K562 (cell line): Measurements from ENCODE around the gene LMO2. TPM values are rescaled to one million over a fixed set of nuclear protein-coding genes. Genes with fewer than 3 reads are reported as not detected.

Experiments
- ATF1 ChIP-seq, 2 experiments: fragments of 450-650 bp in 1 of 2; IDR thresholded peaks; 2 replicates each; pipeline ENCODE4 v1.6.1; 2016; ENCODE audit warnings: missing compliant biosample characterization in 1 of 2, missing genetic modification characterization in 1 of 2
- ATF2 ChIP-seq: sonication (generic); formaldehyde crosslinking; IDR thresholded peaks from 2 replicates; pipeline ENCODE4 v1.8.1; 2022; ENCODE audit warnings: missing genetic modification reagents
- BCL6 ChIP-seq: fragments of 250-450 bp; sonication (Bioruptor Pico); IDR thresholded peaks from 2 replicates; pipeline ENCODE4 v1.4.0; 2020
- CBFA2T3 ChIP-seq: fragments of 450-650 bp; IDR thresholded peaks from 2 replicates; pipeline ENCODE4 v1.6.1; 2017
- GABPB1 ChIP-seq: sonication (generic); formaldehyde crosslinking; IDR thresholded peaks from 2 replicates; pipeline ENCODE4 v1.8.0; 2022; ENCODE audit warnings: mild to moderate bottlenecking, missing genetic modification reagents
- HMBOX1 ChIP-seq: sonication (generic); IDR thresholded peaks from 2 replicates; pipeline ENCODE4 v1.6.1; 2016
- JUND ChIP-seq, 2 experiments: IDR thresholded peaks; 2 replicates in 1 of 2; 3 replicates in 1 of 2; pipeline ENCODE4 v1.6.1; 2011; ENCODE audit warnings: borderline replicate concordance in 2 of 2, low read depth in 2 of 2, low read length in 2 of 2, improper control_type of control experiment in 1 of 2, missing biosample characterization in 1 of 2, missing genetic modification characterization in 1 of 2, missing genetic modification reagents in 1 of 2
- MECOM ChIP-seq: fragments of 250-450 bp; sonication (Bioruptor Pico); IDR thresholded peaks from 2 replicates; pipeline ENCODE4 v1.8.0; 2022; ENCODE audit warnings: inconsistent platforms
- MLX ChIP-seq, 2 experiments: fragments of 450-650 bp in 1 of 2; sonication (generic) in 1 of 2; formaldehyde crosslinking; conservative IDR thresholded peaks; 2 replicates each; pipeline versions ENCODE4 v1.4.0 to v1.8.1; 2020 to 2022; ENCODE audit warnings: mild to moderate bottlenecking in 1 of 2, missing genetic modification reagents in 1 of 2
- PATZ1 ChIP-seq: fragments of 250-450 bp; sonication (Bioruptor Pico); IDR thresholded peaks from 2 replicates; pipeline ENCODE4 v1.5.0; 2020; ENCODE audit warnings: mild to moderate bottlenecking, borderline replicate concordance
- POLR2AphosphoS2 ChIP-seq: IDR thresholded peaks from 2 replicates; pipeline ENCODE4 v1.6.1; 2012; ENCODE audit warnings: low read length, improper control_type of control experiment
- RB1 ChIP-seq: fragments of 450-650 bp; IDR thresholded peaks from 2 replicates; pipeline ENCODE4 v1.6.1; 2017; ENCODE audit warnings: low read depth, mild to moderate bottlenecking
- RBM34 ChIP-seq: fragments of 200-400 bp; formaldehyde crosslinking; IDR thresholded peaks from 2 replicates; pipeline ENCODE4 v1.6.1; 2018; ENCODE audit warnings: low read length, borderline replicate concordance; ENCODE audit not compliant: insufficient read depth
- RNF2 ChIP-seq: sonication (generic); IDR thresholded peaks from 2 replicates; pipeline ENCODE4 v1.6.1; 2016
- SAFB2 ChIP-seq: fragments of 200-400 bp; formaldehyde crosslinking; IDR thresholded peaks from 2 replicates; pipeline ENCODE4 v1.6.1; 2018; ENCODE audit warnings: borderline replicate concordance, low read length, low read depth, moderate library complexity; ENCODE audit not compliant: severe bottlenecking
- SMAD2 ChIP-seq: fragments of 150-350 bp; IDR thresholded peaks from 2 replicates; pipeline ENCODE4 v1.6.1; 2014; ENCODE audit warnings: low read depth, mild to moderate bottlenecking, low read length
- SRSF7 ChIP-seq: fragments of 200-400 bp; formaldehyde crosslinking; optimal IDR thresholded peaks from 2 replicates; pipeline ENCODE3; 2017; ENCODE audit warnings: mild to moderate bottlenecking, low read depth, low read length
- STAT5B ChIP-seq: fragments of 250-450 bp; sonication (Bioruptor Pico); IDR thresholded peaks from 2 replicates; pipeline ENCODE4 v1.8.0; 2021; ENCODE audit warnings: mild to moderate bottlenecking, inconsistent platforms
- THAP7 ChIP-seq: fragments of 250-450 bp; sonication (Bioruptor Pico); IDR thresholded peaks from 2 replicates; pipeline ENCODE4 v1.5.0; 2021
- ZBTB1 ChIP-seq: sonication (generic); formaldehyde crosslinking; IDR thresholded peaks from 2 replicates; pipeline ENCODE4 v1.8.1; 2023; ENCODE audit warnings: missing genetic modification reagents, low read depth, mild to moderate bottlenecking, borderline replicate concordance
- ZKSCAN1 ChIP-seq: fragments of 150-350 bp; IDR thresholded peaks from 2 replicates; pipeline ENCODE4 v1.6.1; 2016; ENCODE audit warnings: low read depth, low read length
- ZNF12 ChIP-seq: sonication (generic); formaldehyde crosslinking; IDR thresholded peaks from 2 replicates; pipeline ENCODE4 v1.4.0; 2020; ENCODE audit warnings: mild to moderate bottlenecking, missing genetic modification reagents
- ZNF239 ChIP-seq: fragments of 250-450 bp; sonication (Bioruptor Pico); IDR thresholded peaks from 2 replicates; pipeline ENCODE4 v1.4.0; 2020; ENCODE audit warnings: mild to moderate bottlenecking
- ZNF507 ChIP-seq: conservative IDR thresholded peaks from 2 replicates; pipeline ENCODE4 v1.6.1; 2017; ENCODE audit warnings: missing genetic modification characterization, missing compliant biosample characterization
- ZNF589 ChIP-seq: fragments of 200-800 bp; sonication (Bioruptor generic); IDR thresholded peaks from 2 replicates; pipeline ENCODE4 v1.6.1; 2016; ENCODE audit warnings: low read depth, missing genetic modification characterization, missing compliant biosample characterization
- polyA plus RNA-seq, 8 experiments: library from polyadenylated mRNA; depleted of rRNA in 4 of 8; stranded (reverse) in 5 of 8; unstranded in 3 of 8; fragments of >200 nt; fragmentation: Nextera tagmentation in 2 of 8; fragmentation: Illumina TruSeq in 1 of 8; extraction: Ambion mirVana in 2 of 8; extraction: Trizol in 1 of 8; gene quantifications; 2 replicates each; pipeline versions ENCODE4 v1.2.1 to v1.2.3, GENCODE V29; 2011 to 2014; ENCODE audit warnings: inconsistent platforms in 1 of 8, missing spikeins in 1 of 8
- total RNA-seq, 7 experiments: library from RNA; depleted of rRNA in 6 of 7; stranded (reverse); fragments of >200 nt in 6 of 7; fragmentation: Illumina TruSeq in 2 of 7; extraction: Trizol in 2 of 7; gene quantifications; 2 replicates each; pipeline versions ENCODE4 v1.2.1 to v1.2.3, GENCODE V29; 2011 to 2021; ENCODE audit warnings: low replicate concordance in 1 of 7

Gene LMO2
- total and polyA plus RNA-seq, 9 of the 15 experiments (the other 6 are each of a cell fraction or from before 2014, with no cell fraction given) = 6.9 to 126 (median 91.5) TPM

- TF ChIP-seq CBFA2T3 (no peak), ZNF507 (tag) (no peak), RBM34 (no peak), ZNF589 (no peak), THAP7 (no peak), SMAD2 (no peak), SAFB2 (no peak), GABPB1 (CRISPR knock-in tag) (0 out of 2 replicates have a peak, but pooled peaks have one; percentile 18), STAT5B (CRISPR knock-in tag) (no peak), JUND (IDR thresholded peaks at IDR 0.05; ENCODE audit: borderline replicate concordance, low read depth, low read length) (no peak), JUND (tag; IDR thresholded peaks at IDR 0.05; ENCODE audit: borderline replicate concordance, low read depth, low read length) (peak; percentile 21; the same call in 1 of the 3 replicates), ZNF12 (CRISPR knock-in tag) (no peak), ZBTB1 (CRISPR knock-in tag) (no peak), MLX (CRISPR knock-in tag; conservative IDR thresholded peaks at IDR 0.05) (no peak), PATZ1 (no peak), MECOM (CRISPR knock-in tag) (no peak), RNF2 (no peak), ATF1 (CRISPR knock-in tag; IDR thresholded peaks at IDR 0.05) (no peak), ATF1 (tag; IDR thresholded peaks at IDR 0.05) (no peak), SRSF7 (no peak), POLR2AphosphoS2 (peak; percentile 85), ZKSCAN1 (no peak), ATF2 (CRISPR knock-in tag) (no peak), RB1 (peak; percentile 57), BCL6 (no peak), HMBOX1 (no peak; the same call in 1 of the 2 replicates), ZNF239 (no peak)
Measured at GRCh38 chr11:33857933-33858371, 33.9 kb downstream of the LMO2 start (continued).
